K562 (cell line): ENCODE data around the gene ACADVL. TPM values are rescaled to one million over a fixed set of nuclear protein-coding genes. Genes with fewer than 3 reads are reported as not detected.

Experiments
- FOS ChIP-seq: IDR thresholded peaks from 3 replicates; pipeline ENCODE4 v1.6.1; 2011; ENCODE audit not compliant: insufficient read length; ENCODE audit errors: extremely low read depth
- HDAC6 ChIP-seq: IDR thresholded peaks from 2 replicates; pipeline ENCODE4 v1.6.1; 2012; ENCODE audit warnings: low read depth, mild to moderate bottlenecking, control low read depth, inconsistent platforms, low read length, moderate library complexity
- JUN ChIP-seq, 2 experiments: sonication (generic) in 1 of 2; formaldehyde crosslinking in 1 of 2; IDR thresholded peaks; 2 replicates each; pipeline versions ENCODE4 v1.6.1 to v1.8.0; 2012 to 2022; ENCODE audit warnings: borderline replicate concordance in 2 of 2, mild to moderate bottlenecking in 2 of 2, improper control_type of control experiment in 1 of 2, low read depth in 1 of 2, low read length in 1 of 2, missing genetic modification reagents in 1 of 2
- NRF1 ChIP-seq, 2 experiments: fragments of 450-650 bp; IDR thresholded peaks in 1 of 2; conservative IDR thresholded peaks in 1 of 2; 2 replicates each; pipeline ENCODE4 v1.6.1; 2014; ENCODE audit warnings: mild to moderate bottlenecking in 2 of 2
- POLR2AphosphoS2 ChIP-seq: IDR thresholded peaks from 2 replicates; pipeline ENCODE4 v1.6.1; 2012; ENCODE audit warnings: low read length, improper control_type of control experiment
- POLR2H ChIP-seq: IDR thresholded peaks from 2 replicates; pipeline ENCODE4 v1.6.1; 2016; ENCODE audit warnings: missing genetic modification characterization, low read depth, mild to moderate bottlenecking, control low read depth, missing compliant biosample characterization, moderate library complexity
- ZFP30 ChIP-seq: fragments of 250-450 bp; sonication (Bioruptor Pico); IDR thresholded peaks from 2 replicates; pipeline ENCODE4 v1.8.0; 2022; ENCODE audit warnings: moderate library complexity, mild to moderate bottlenecking, inconsistent platforms, borderline replicate concordance
- ZFP36 ChIP-seq: fragments of 150-350 bp; IDR thresholded peaks from 2 replicates; pipeline ENCODE4 v1.6.1; 2018; ENCODE audit warnings: low read length, low read depth; ENCODE audit not compliant: partially characterized antibody
- ZNF717 ChIP-seq: fragments of 250-450 bp; sonication (Bioruptor Pico); IDR thresholded peaks from 2 replicates; pipeline ENCODE4 v1.5.0; 2021
- polyA plus RNA-seq, 8 experiments: library from polyadenylated mRNA; depleted of rRNA in 4 of 8; stranded (reverse) in 5 of 8; unstranded in 3 of 8; fragments of >200 nt; fragmentation: Nextera tagmentation in 2 of 8; fragmentation: Illumina TruSeq in 1 of 8; extraction: Ambion mirVana in 2 of 8; extraction: Trizol in 1 of 8; gene quantifications; 2 replicates each; pipeline versions ENCODE4 v1.2.1 to v1.2.3, GENCODE V29; 2011 to 2014; ENCODE audit warnings: inconsistent platforms in 1 of 8, missing spikeins in 1 of 8
- total RNA-seq, 7 experiments: library from RNA; depleted of rRNA in 6 of 7; stranded (reverse); fragments of >200 nt in 6 of 7; fragmentation: Illumina TruSeq in 2 of 7; extraction: Trizol in 2 of 7; gene quantifications; 2 replicates each; pipeline versions ENCODE4 v1.2.1 to v1.2.3, GENCODE V29; 2011 to 2021; ENCODE audit warnings: low replicate concordance in 1 of 7
- TF ChIP-seq, protein P1 (sequence below): IDR thresholded peaks from 2 replicates; pipeline ENCODE4 v1.6.1; 2011; ENCODE audit warnings: borderline replicate concordance, low read depth, mild to moderate bottlenecking, moderate library complexity, low read length; ENCODE audit not compliant: insufficient read depth, poor library complexity, severe bottlenecking
- TF ChIP-seq, protein P2 (sequence below): sonication (generic); formaldehyde crosslinking; IDR thresholded peaks from 2 replicates; pipeline ENCODE4 v1.9.0; 2022; ENCODE audit warnings: mild to moderate bottlenecking, missing genetic modification reagents
- TF ChIP-seq, protein P3 (sequence below): fragments of 250-450 bp; sonication (Bioruptor Pico); IDR thresholded peaks from 2 replicates; pipeline ENCODE4 v1.9.0; 2021; ENCODE audit warnings: mild to moderate bottlenecking, inconsistent platforms
- TF ChIP-seq, protein P4 (sequence below), 2 experiments: fragments of 250-450 bp in 1 of 2; fragments of 450-650 bp in 1 of 2; sonication (Bioruptor Pico) in 1 of 2; IDR thresholded peaks; 2 replicates each; pipeline versions ENCODE4 v1.6.1 to v1.8.0; 2016 to 2021; ENCODE audit warnings: mild to moderate bottlenecking in 2 of 2, moderate library complexity in 2 of 2, missing compliant biosample characterization in 1 of 2, missing genetic modification characterization in 1 of 2
- TF ChIP-seq, protein P5 (sequence below): fragments of 450-650 bp; IDR thresholded peaks from 2 replicates; pipeline ENCODE4 v1.6.1; 2017; ENCODE audit warnings: antibody characterized with exemption

The ACADVL gene
- total and polyA plus RNA-seq, 9 of the 15 experiments (the other 6 are each of a cell fraction or from before 2014, with no cell fraction given) = 25.5 to 449 (median 214) TPM

DNA sequence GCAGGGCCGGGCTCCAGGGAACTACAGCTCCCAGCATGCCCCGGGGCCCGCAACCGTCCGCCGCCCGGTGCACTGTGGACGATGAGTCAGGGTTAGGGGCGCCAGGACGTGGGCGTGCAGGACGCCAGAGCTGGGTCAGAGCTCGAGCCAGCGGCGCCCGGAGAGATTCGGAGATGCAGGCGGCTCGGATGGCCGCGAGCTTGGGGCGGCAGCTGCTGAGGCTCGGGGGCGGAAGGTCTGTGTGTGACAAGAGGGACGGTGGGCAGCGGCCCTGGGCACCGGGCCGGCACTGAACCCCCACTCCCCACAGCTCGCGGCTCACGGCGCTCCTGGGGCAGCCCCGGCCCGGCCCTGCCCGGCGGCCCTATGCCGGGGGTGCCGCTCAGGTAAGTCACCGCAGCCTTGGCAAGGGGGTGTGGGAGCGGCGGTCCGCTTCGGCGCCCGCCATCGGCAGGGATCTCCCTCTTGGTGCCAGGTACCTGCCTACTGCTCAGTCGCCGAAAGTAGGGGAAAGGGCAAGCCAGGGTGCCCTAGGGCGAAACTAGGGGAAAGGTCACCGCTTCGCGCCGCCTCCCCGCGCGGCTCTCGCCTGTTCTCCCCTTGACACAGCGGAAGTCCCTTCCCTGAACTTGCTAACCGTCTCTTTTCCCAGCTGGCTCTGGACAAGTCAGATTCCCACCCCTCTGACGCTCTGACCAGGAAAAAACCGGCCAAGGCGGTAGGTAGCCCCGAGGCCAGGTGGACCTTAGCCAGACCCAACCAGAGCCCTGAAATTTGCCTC, at the start of gene ACADVL, which contains the start of gene DLG4 (continued):
- TF ChIP-seq, protein P1, sequence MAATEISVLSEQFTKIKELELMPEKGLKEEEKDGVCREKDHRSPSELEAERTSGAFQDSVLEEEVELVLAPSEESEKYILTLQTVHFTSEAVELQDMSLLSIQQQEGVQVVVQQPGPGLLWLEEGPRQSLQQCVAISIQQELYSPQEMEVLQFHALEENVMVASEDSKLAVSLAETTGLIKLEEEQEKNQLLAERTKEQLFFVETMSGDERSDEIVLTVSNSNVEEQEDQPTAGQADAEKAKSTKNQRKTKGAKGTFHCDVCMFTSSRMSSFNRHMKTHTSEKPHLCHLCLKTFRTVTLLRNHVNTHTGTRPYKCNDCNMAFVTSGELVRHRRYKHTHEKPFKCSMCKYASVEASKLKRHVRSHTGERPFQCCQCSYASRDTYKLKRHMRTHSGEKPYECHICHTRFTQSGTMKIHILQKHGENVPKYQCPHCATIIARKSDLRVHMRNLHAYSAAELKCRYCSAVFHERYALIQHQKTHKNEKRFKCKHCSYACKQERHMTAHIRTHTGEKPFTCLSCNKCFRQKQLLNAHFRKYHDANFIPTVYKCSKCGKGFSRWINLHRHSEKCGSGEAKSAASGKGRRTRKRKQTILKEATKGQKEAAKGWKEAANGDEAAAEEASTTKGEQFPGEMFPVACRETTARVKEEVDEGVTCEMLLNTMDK = no peak
- TF ChIP-seq ZFP36 (no peak), ZNF717 (CRISPR knock-in tag) (no peak), POLR2AphosphoS2 (no peak), NRF1 (conservative IDR thresholded peaks at IDR 0.05 in 1 of 2, IDR thresholded peaks at IDR 0.05 in 1 of 2) (peak; percentile 7 to 8; a peak in 1 of 4 replicates), ZFP30 (CRISPR knock-in tag) (no peak), HDAC6 (no peak), JUN (IDR thresholded peaks at IDR 0.05; ENCODE audit: borderline replicate concordance, low read depth, low read length) (peak; percentile 79), JUN (CRISPR knock-in tag; IDR thresholded peaks at IDR 0.05; ENCODE audit: borderline replicate concordance) (no peak), POLR2H (tag) (no peak), FOS (no peak)
- TF ChIP-seq, protein P2, sequence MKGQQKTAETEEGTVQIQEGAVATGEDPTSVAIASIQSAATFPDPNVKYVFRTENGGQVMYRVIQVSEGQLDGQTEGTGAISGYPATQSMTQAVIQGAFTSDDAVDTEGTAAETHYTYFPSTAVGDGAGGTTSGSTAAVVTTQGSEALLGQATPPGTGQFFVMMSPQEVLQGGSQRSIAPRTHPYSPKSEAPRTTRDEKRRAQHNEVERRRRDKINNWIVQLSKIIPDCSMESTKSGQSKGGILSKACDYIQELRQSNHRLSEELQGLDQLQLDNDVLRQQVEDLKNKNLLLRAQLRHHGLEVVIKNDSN (CRISPR knock-in tag) = no peak
- TF ChIP-seq, protein P3, sequence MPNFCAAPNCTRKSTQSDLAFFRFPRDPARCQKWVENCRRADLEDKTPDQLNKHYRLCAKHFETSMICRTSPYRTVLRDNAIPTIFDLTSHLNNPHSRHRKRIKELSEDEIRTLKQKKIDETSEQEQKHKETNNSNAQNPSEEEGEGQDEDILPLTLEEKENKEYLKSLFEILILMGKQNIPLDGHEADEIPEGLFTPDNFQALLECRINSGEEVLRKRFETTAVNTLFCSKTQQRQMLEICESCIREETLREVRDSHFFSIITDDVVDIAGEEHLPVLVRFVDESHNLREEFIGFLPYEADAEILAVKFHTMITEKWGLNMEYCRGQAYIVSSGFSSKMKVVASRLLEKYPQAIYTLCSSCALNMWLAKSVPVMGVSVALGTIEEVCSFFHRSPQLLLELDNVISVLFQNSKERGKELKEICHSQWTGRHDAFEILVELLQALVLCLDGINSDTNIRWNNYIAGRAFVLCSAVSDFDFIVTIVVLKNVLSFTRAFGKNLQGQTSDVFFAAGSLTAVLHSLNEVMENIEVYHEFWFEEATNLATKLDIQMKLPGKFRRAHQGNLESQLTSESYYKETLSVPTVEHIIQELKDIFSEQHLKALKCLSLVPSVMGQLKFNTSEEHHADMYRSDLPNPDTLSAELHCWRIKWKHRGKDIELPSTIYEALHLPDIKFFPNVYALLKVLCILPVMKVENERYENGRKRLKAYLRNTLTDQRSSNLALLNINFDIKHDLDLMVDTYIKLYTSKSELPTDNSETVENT (CRISPR knock-in tag) = no peak
- TF ChIP-seq, protein P4, sequence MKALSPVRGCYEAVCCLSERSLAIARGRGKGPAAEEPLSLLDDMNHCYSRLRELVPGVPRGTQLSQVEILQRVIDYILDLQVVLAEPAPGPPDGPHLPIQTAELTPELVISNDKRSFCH (CRISPR knock-in tag; IDR thresholded peaks at IDR 0.05) = no peak
- TF ChIP-seq, protein P4 (tag; IDR thresholded peaks at IDR 0.05) = no peak
- TF ChIP-seq, protein P5, sequence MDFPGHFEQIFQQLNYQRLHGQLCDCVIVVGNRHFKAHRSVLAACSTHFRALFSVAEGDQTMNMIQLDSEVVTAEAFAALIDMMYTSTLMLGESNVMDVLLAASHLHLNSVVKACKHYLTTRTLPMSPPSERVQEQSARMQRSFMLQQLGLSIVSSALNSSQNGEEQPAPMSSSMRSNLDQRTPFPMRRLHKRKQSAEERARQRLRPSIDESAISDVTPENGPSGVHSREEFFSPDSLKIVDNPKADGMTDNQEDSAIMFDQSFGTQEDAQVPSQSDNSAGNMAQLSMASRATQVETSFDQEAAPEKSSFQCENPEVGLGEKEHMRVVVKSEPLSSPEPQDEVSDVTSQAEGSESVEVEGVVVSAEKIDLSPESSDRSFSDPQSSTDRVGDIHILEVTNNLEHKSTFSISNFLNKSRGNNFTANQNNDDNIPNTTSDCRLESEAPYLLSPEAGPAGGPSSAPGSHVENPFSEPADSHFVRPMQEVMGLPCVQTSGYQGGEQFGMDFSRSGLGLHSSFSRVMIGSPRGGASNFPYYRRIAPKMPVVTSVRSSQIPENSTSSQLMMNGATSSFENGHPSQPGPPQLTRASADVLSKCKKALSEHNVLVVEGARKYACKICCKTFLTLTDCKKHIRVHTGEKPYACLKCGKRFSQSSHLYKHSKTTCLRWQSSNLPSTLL = no peak
